Osteocyte (in vitro differentiated cells): ENCODE data around the gene DDX51. TPM values are rescaled to one million over a fixed set of nuclear protein-coding genes. Genes with fewer than 3 reads are reported as not detected.

ENCODE experiments used
- DNase-seq: peaks from one replicate; pipeline ENCODE4 v3.0.0; 2021; ENCODE audit warnings: mixed read lengths; ENCODE audit not compliant: unreplicated experiment; ENCODE audit errors: extremely low spot score
- H3K27ac Mint-ChIP-seq: one replicate; pipeline ENCODE4 v1.8.0; 2021; ENCODE audit warnings: mild to moderate bottlenecking, mixed read lengths; ENCODE audit not compliant: unreplicated experiment
- H3K27me3 Mint-ChIP-seq: one replicate; pipeline ENCODE4 v1.8.0; 2021; ENCODE audit warnings: mixed read lengths; ENCODE audit not compliant: unreplicated experiment
- H3K36me3 Mint-ChIP-seq: one replicate; pipeline ENCODE4 v1.8.0; 2021; ENCODE audit warnings: mixed read lengths; ENCODE audit not compliant: unreplicated experiment
- H3K4me1 Mint-ChIP-seq: one replicate; pipeline ENCODE4 v1.8.0; 2021; ENCODE audit warnings: mixed read lengths; ENCODE audit not compliant: unreplicated experiment
- H3K4me3 Mint-ChIP-seq: one replicate; pipeline ENCODE4 v1.8.0; 2021; ENCODE audit warnings: mild to moderate bottlenecking, moderate library complexity, mixed read lengths; ENCODE audit not compliant: unreplicated experiment
- H3K9me3 Mint-ChIP-seq: one replicate; pipeline ENCODE4 v1.8.0; 2021; ENCODE audit warnings: mixed read lengths; ENCODE audit not compliant: unreplicated experiment
- CTCF ChIP-seq: fragments of 200-600 bp; sonication (generic); IDR thresholded peaks from 2 replicates; pipeline ENCODE4 v1.5.0; 2021; ENCODE audit warnings: antibody characterized with exemption, mild to moderate bottlenecking, moderate library complexity
- total RNA-seq: library from RNA; stranded (reverse); gene quantifications from 2 replicates; pipeline ENCODE4 v1.2.1, GENCODE V29; 2021

The DDX51 gene
- total RNA-seq, 1 donor from 2014 or later = 17.7 TPM

GRCh38 chr12:132161036-132161781, 17.1 kb upstream of the DDX51 start:
- H3K27ac Mint-ChIP-seq = no peak overlapping the region
- H3K4me3 Mint-ChIP-seq = no peak overlapping the region
- peaks cover 8% of the 10 kb centered on the region for H3K4me1 Mint-ChIP-seq
- H3K36me3 Mint-ChIP-seq = no peaks in the 10 kb centered on the region
- no peak for TF ChIP-seq CTCF
- H3K27me3 Mint-ChIP-seq = peaks cover 2% of the 10 kb centered on the region
- no peaks in the 10 kb centered on the region for H3K9me3 Mint-ChIP-seq
- DNase-seq = no peak

DNA sequence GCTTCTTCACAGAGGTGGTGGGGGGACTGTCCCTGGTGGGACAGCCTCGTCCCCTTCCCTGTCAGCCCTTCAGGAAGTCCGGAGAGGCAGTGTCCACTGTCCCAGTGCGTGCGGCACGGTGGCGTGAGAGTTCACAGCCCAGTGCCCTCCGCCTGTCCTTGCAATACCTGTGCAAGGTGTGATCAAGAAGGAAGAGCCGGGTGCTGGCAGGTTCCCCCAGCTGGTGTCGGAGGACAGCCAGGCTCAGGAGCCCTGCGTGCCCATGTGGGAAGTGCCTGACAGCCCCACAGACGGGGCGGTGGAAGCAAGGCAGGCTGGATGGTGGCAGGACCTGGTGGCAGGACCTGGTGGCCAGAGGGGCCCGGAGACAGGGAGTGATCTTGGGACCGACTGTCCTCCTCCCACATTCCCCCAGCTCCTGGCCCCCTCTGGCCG, 16.5 kb upstream of the DDX51 start:
- peaks cover 2% of the 10 kb centered on the region for H3K27me3 Mint-ChIP-seq
- no peak overlapping the region for H3K27ac Mint-ChIP-seq
- DNase-seq = no peak
- peaks cover 8% of the 10 kb centered on the region for H3K4me1 Mint-ChIP-seq
- no peaks in the 10 kb centered on the region for H3K9me3 Mint-ChIP-seq
- TF ChIP-seq CTCF = no peak
- H3K4me3 Mint-ChIP-seq = no peak overlapping the region
- H3K36me3 Mint-ChIP-seq = no peaks in the 10 kb centered on the region

DNA sequence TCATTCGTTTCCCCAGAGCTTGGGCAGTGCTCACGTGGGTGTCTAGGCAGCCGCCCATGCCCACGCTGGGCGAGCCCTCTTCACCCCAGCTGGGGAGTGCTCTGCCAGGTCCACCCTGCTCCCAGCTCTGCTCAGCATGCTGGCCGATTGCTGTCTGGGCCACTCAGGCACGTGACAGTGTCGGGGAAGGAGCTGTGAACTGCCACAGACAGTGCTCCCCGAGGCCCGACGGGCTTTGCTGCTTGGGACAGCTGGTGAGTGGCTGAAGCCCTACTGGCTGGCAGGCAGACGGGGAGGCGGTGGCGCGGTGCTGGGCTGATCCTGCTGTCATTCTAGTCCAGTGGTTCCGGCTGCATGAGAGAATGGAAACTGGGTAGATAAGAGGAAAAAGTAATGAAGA, 15.9 kb upstream of the DDX51 start:
- Mint-ChIP-seq H3K4me3 (no peak overlapping the region), H3K36me3 (no peaks in the 10 kb centered on the region), H3K27me3 (peaks cover 2% of the 10 kb centered on the region), H3K4me1 (peaks cover 8% of the 10 kb centered on the region), H3K9me3 (no peaks in the 10 kb centered on the region), H3K27ac (no peak overlapping the region)
- DNase-seq = no peak
- no peak for TF ChIP-seq CTCF

GRCh38 chr12:132159555-132160003, 15.5 kb upstream of the DDX51 start:
- no peaks in the 10 kb centered on the region for H3K36me3 Mint-ChIP-seq
- H3K27ac Mint-ChIP-seq = no peak overlapping the region
- DNase-seq = no peak
- TF ChIP-seq CTCF = no peak
- H3K27me3 Mint-ChIP-seq = peaks cover 2% of the 10 kb centered on the region
- peaks cover 8% of the 10 kb centered on the region for H3K4me1 Mint-ChIP-seq
- no peaks in the 10 kb centered on the region for H3K9me3 Mint-ChIP-seq
- no peak overlapping the region for H3K4me3 Mint-ChIP-seq

DNA sequence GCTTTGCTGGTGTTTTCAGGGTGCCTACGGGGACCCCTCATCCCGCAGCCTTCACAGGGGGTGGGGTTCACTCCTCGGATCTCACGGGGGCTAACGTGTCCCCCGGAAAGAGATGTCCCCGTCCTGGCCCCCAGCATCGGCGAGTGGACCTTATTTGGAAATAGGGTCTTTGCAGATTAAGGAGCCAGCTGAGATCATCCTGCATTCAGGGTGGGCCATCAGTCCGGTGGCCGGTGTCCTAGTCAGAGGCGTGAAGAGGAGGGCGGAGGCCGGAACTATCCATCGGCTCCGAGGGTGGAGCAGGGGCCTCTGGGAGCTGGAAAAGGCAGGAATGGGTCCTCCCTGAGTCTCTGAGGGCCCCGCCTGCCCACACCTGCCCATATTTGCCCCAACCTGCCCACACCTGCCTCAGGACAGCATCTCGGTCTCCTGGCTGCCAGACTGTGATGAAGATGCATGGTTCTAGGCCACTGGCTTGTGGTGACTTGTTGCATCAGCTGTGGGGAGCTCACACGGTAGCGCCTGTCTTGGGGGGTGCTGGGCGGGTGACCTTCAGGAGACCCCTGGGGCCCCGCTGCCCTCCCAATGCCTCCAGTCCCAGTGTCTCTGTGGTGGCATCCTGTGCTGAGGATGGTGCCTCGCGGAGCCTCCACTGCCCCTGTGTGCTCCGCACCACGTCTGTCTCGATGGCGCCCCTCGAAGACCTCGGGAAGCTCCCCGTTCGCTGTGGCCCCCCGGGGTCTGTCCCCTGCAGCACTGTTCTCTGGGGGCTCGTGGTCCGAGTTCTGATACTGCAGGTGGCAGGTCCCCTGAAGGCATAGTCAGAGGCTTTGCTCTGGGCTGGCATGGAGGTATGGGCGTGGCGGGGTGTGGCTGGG, 14.8 kb upstream of the DDX51 start:
- no peak for DNase-seq
- H3K27ac Mint-ChIP-seq = no peak overlapping the region
- H3K27me3 Mint-ChIP-seq = no peaks in the 10 kb centered on the region

More for the DNA sequence above, 14.8 kb upstream of the DDX51 start:
- Mint-ChIP-seq H3K9me3 (no peaks in the 10 kb centered on the region), H3K4me3 (no peak overlapping the region), H3K4me1 (peaks cover 8% of the 10 kb centered on the region), H3K36me3 (no peaks in the 10 kb centered on the region)
- no peak for TF ChIP-seq CTCF
